Panc1 (cell line): ENCODE measurements around the gene GSG1L. TPM values are rescaled to one million over a fixed set of nuclear protein-coding genes. Genes with fewer than 3 reads are reported as not detected.

Experiments used
- ATAC-seq: fragments of 200-7000 bp; cut with Tn5 transposase; 2 replicates; pipeline ENCODE4 v1.9.1; 2020; ENCODE audit warnings: mild to moderate bottlenecking, moderate library complexity
- BruUV-seq: library from RNA; stranded (reverse); fragments of 400-500 nt; replicated peaks from 2 replicates; lab custom pipeline; 2021; lab: Mats Ljungman, UMichigan
- CTCF ChIA-PET: fragments of 300-600 bp; sonication (Branson Sonifier 250); formaldehyde crosslinking; loops from one replicate; lab custom pipeline; 2022; ENCODE audit warnings: antibody characterized with exemption; lab: Charles Lee
- POLR2A ChIA-PET: fragments of 300-600 bp; sonication (Branson Sonifier 250); formaldehyde crosslinking; loops from one replicate; lab custom pipeline; 2022; ENCODE audit warnings: antibody characterized with exemption; lab: Charles Lee
- DNase-seq: peaks from one replicate; pipeline ENCODE4 v3.0.0-alpha.2; 2010; ENCODE audit warnings: low read depth, low spot score
- H3K27ac ChIP-seq: 2 replicates; pipeline ENCODE4 v1.5.1; 2011; ENCODE audit warnings: mild to moderate bottlenecking, low read length, inconsistent platforms
- H3K27me3 ChIP-seq: fragments of 200-500 bp; sonication (Bioruptor generic); 2 replicates; pipeline ENCODE4 v1.6.0; 2014; ENCODE audit warnings: low read length, inconsistent platforms; ENCODE audit not compliant: control insufficient read depth, insufficient read depth
- H3K36me3 ChIP-seq: fragments of 200-500 bp; sonication (Bioruptor generic); 2 replicates; pipeline ENCODE4 v1.5.1; 2014; ENCODE audit warnings: inconsistent platforms, mild to moderate bottlenecking, low read length, moderate library complexity; ENCODE audit not compliant: control insufficient read depth, insufficient read depth
- H3K4me1 ChIP-seq: 2 replicates; pipeline ENCODE4 v1.5.1; 2011; ENCODE audit warnings: inconsistent platforms, mild to moderate bottlenecking, low read length, moderate library complexity; ENCODE audit not compliant: control insufficient read depth, insufficient read depth
- H3K4me3 ChIP-seq, 2 experiments: 2 replicates each; pipeline ENCODE4 v1.5.1; 2011 to 2012; ENCODE audit warnings: low read depth in 2 of 2, low read length in 2 of 2, mild to moderate bottlenecking in 2 of 2, inconsistent platforms in 1 of 2, moderate library complexity in 1 of 2
- H3K9me3 ChIP-seq: fragments of 200-500 bp; sonication (Bioruptor generic); 2 replicates; pipeline ENCODE4 v1.5.1; 2014; ENCODE audit warnings: low read depth, mild to moderate bottlenecking, inconsistent platforms, low read length, moderate library complexity; ENCODE audit not compliant: control insufficient read depth, insufficient read depth
- CTCF ChIP-seq: fragments of 450-650 bp; IDR thresholded peaks from 2 replicates; pipeline ENCODE4 v1.5.1; 2017; ENCODE audit warnings: mild to moderate bottlenecking
- POLR2AphosphoS5 ChIP-seq: IDR thresholded peaks from 2 replicates; pipeline ENCODE4 v1.6.1; 2012; ENCODE audit warnings: mild to moderate bottlenecking, low read depth, low read length, moderate library complexity
- REST ChIP-seq, 2 experiments: IDR thresholded peaks; 2 replicates each; pipeline ENCODE4 v1.6.1; 2011 to 2012; ENCODE audit warnings: low read depth in 2 of 2, control low read depth in 1 of 2, low read length in 1 of 2, mild to moderate bottlenecking in 1 of 2, moderate library complexity in 1 of 2; ENCODE audit not compliant: insufficient read depth in 1 of 2
- SIN3A ChIP-seq: IDR thresholded peaks from 2 replicates; pipeline ENCODE4 v1.6.1; 2012; ENCODE audit warnings: low read depth, mild to moderate bottlenecking, low read length, moderate library complexity, borderline replicate concordance; ENCODE audit not compliant: insufficient read depth
- TCF7L2 ChIP-seq: IDR thresholded peaks from 2 replicates; pipeline ENCODE4 v1.6.1; 2011; ENCODE audit warnings: mild to moderate bottlenecking, low read depth, low read length, inconsistent platforms
- in situ Hi-C: cut with HindIII; loops from 2 replicates; pipeline ENCODE4 v1.10.0; 2016; ENCODE audit warnings: low sequenced_read_pairs, low pct_unique_long_range_greater_than_20kb
- intact Hi-C: fragments of 100-400 bp; cut with micrococcal nuclease; formaldehyde crosslinking; loops from one replicate; pipeline ENCODE4 v1.10.0; 2022; ENCODE audit not compliant: unreplicated experiment
- total RNA-seq: library from RNA; stranded (reverse); gene quantifications from one replicate; pipeline ENCODE4 v1.2.1, GENCODE V29; 2021; ENCODE audit not compliant: unreplicated experiment

The GSG1L gene
- total RNA-seq, 1 experiment from 2014 or later = 0.08 TPM

DNA sequence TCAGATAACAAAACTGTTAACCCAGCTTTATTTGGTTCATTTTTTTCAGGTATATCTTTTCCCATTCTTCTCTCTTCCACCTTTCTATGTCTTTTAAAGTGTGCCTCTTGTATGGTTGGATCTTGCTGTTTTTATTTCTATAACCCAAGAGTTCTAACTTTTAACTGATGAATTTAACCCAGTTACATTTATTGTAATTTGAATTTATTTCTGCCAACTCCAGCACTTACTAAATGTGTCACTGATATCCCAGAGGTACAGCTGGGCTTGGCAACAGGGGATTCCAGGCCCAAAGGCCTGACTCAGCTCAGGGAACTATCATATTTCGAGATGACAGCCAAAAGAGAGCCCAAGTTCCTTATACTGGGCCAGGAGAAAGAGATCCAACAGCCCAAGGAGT is 200.1 kb downstream of the GSG1L start:
- H3K27me3 ChIP-seq = no peaks in the 10 kb centered on the region
- CTCF ChIA-PET = no interaction called here
- in situ Hi-C loops = no loop called here
- BruUV-seq = no TSS peak
- H3K36me3 ChIP-seq = no peaks in the 10 kb centered on the region
- TF ChIP-seq POLR2AphosphoS5 (no peak), CTCF (no peak), SIN3A (no peak), TCF7L2 (no peak), REST (IDR thresholded peaks at IDR 0.05; ENCODE audit: insufficient read depth in 1 of 2, low read depth in 2 of 2, low read length in 1 of 2) (no peak)
- no peak overlapping the region for H3K27ac ChIP-seq
- POLR2A ChIA-PET = no interaction called here
- intact Hi-C loops = no loop called here
- H3K4me1 ChIP-seq = no peaks in the 10 kb centered on the region
- no peak for DNase-seq
- H3K9me3 ChIP-seq = peaks cover 6% of the 10 kb centered on the region; the same call in 1 of the 2 replicates
- no peak overlapping the region for H3K4me3 ChIP-seq
- no peak for ATAC-seq

GRCh38 chr16:27862953-27863352 is 200.6 kb downstream of the GSG1L start:
- ChIA-PET POLR2A (no interaction called here), CTCF (interaction anchor here (0.5 to 0.7 kb wide), 2 partner anchors 10 to 19 kb away, joined by 3 to 7 read pairs; no protein-coding TSS in a partner anchor)
- ATAC-seq = no peak
- no peaks in the 10 kb centered on the region for H3K27me3 ChIP-seq
- intact Hi-C loops = no loop called here
- no TSS peak for BruUV-seq
- no peak overlapping the region for H3K4me3 ChIP-seq
- no peaks in the 10 kb centered on the region for H3K36me3 ChIP-seq
- TF ChIP-seq TCF7L2 = no peak
- no peak for TF ChIP-seq POLR2AphosphoS5
- no peak for TF ChIP-seq REST (IDR thresholded peaks at IDR 0.05; ENCODE audit: insufficient read depth in 1 of 2, low read depth in 2 of 2, low read length in 1 of 2)
- no peak for DNase-seq
- in situ Hi-C loops = no loop called here
- peaks cover 6% of the 10 kb centered on the region; the same call in 1 of the 2 replicates for H3K9me3 ChIP-seq
- no peak overlapping the region for H3K27ac ChIP-seq
- no peaks in the 10 kb centered on the region for H3K4me1 ChIP-seq
